CD4-positive, alpha-beta T cell treated with Interleukin-1 beta for 1 hour (primary cell): Measurements from ENCODE around the gene LIFR.
"Not testable (repeated sequence)": the region's sequence is repeated elsewhere in the genome, so short reads cannot be mapped to it uniquely, and the experiment has no call there.

Experiments used
- DNase-seq, 2 donors: peaks; one replicate each; pipeline ENCODE4 v3.0.0-alpha.2; 2020 to 2022

The LIFR gene

GRCh38 chr5:38556599-38557307 is at the start of gene LIFR:
TSS of gene LIFR (minus strand) at chr5:38556646. CDS start at chr5:38530647, 25,999 bp downstream.
- peak in 1 of 2 donors; percentile 38 for DNase-seq

- DNase-seq: no peak
These were observed 49.2 kb upstream of the LIFR start for GRCh38 chr5:38605610-38606009.

GRCh38 chr5:38603691-38604090 is 47.2 kb upstream of the LIFR start:
- no peak for DNase-seq

- DNase-seq: no peak
These were observed 46.2 kb upstream of the LIFR start for GRCh38 chr5:38602641-38603040.

- no peak for DNase-seq
These were observed 45.4 kb upstream of the LIFR start for GRCh38 chr5:38601863-38602298.

GRCh38 chr5:38601133-38601862 is 44.9 kb upstream of the LIFR start:
- DNase-seq: no peak

GRCh38 chr5:38600329-38601045 is 44.0 kb upstream of the LIFR start:
- DNase-seq: no peak

GRCh38 chr5:38599751-38600150 is 43.3 kb upstream of the LIFR start:
- DNase-seq: not testable (repeated sequence)

GRCh38 chr5:38598994-38599617 is 42.7 kb upstream of the LIFR start:
- DNase-seq: no peak

- no peak for DNase-seq
These were observed 42.0 kb upstream of the LIFR start for GRCh38 chr5:38598296-38598993.

- DNase-seq: no peak
These were observed 40.5 kb upstream of the LIFR start for GRCh38 chr5:38596981-38597380.

- no peak for DNase-seq
These were observed 38.8 kb upstream of the LIFR start for GRCh38 chr5:38595132-38595745.

- DNase-seq: no peak
These were observed 37.5 kb upstream of the LIFR start for GRCh38 chr5:38593959-38594358.

- no peak for DNase-seq
These were observed 35.0 kb upstream of the LIFR start for GRCh38 chr5:38591523-38591849.

GRCh38 chr5:38590838-38591522 is 34.5 kb upstream of the LIFR start:
- no peak for DNase-seq

GRCh38 chr5:38589629-38590028 is 33.2 kb upstream of the LIFR start:
- no peak for DNase-seq

GRCh38 chr5:38585816-38586215 is 29.4 kb upstream of the LIFR start:
- no peak for DNase-seq

GRCh38 chr5:38583500-38583899 is 27.1 kb upstream of the LIFR start:
- DNase-seq: no peak

GRCh38 chr5:38582975-38583319 is 26.5 kb upstream of the LIFR start:
- DNase-seq: no peak

GRCh38 chr5:38582293-38582974 is 26.0 kb upstream of the LIFR start:
- DNase-seq: no peak

- DNase-seq: no peak
These were observed 25.2 kb upstream of the LIFR start for GRCh38 chr5:38581597-38581996.
